Measurements from ENCODE around the gene OMP. TPM values are rescaled to one million over a fixed set of nuclear protein-coding genes. Genes with fewer than 3 reads are reported as not detected.

Gene OMP
- total RNA-seq, 1 donor from 2014 or later, result not detected

DNA sequence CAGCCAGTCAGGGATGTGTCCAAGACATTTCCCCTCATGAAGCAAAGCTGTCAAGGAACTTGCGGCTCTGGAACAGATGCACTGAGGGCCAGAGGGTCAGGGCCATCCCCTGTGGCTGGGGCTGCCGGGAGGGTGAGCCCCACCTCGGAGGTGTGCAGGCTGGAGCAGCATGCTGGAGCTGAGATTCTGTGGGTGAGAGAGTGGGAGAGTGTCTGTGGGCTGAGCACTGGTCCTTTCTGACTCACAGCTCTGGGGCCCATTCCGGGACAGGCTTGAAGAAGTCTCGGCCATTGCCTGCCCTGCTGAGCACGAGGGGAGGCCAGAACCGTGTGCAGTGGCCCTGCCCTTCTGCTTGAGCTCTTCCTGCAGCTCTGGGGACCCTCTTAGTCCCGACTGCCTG, 2.1 kb downstream of the OMP start:
- Mint-ChIP-seq H3K9me3 (ENCODE audit: unreplicated experiment) (no peaks in the 10 kb centered on the region), H3K36me3 (ENCODE audit: unreplicated experiment) (peaks cover 3% of the 10 kb centered on the region), H3K27ac (ENCODE audit: unreplicated experiment) (no peak overlapping the region), H3K4me1 (ENCODE audit: unreplicated experiment) (peaks cover 31% of the 10 kb centered on the region), H3K4me3 (ENCODE audit: unreplicated experiment) (no peak overlapping the region), H3K27me3 (ENCODE audit: unreplicated experiment) (no peaks in the 10 kb centered on the region)
- no peak for DNase-seq (ENCODE audit: extremely low spot score, unreplicated experiment)
- TF ChIP-seq, protein P1, sequence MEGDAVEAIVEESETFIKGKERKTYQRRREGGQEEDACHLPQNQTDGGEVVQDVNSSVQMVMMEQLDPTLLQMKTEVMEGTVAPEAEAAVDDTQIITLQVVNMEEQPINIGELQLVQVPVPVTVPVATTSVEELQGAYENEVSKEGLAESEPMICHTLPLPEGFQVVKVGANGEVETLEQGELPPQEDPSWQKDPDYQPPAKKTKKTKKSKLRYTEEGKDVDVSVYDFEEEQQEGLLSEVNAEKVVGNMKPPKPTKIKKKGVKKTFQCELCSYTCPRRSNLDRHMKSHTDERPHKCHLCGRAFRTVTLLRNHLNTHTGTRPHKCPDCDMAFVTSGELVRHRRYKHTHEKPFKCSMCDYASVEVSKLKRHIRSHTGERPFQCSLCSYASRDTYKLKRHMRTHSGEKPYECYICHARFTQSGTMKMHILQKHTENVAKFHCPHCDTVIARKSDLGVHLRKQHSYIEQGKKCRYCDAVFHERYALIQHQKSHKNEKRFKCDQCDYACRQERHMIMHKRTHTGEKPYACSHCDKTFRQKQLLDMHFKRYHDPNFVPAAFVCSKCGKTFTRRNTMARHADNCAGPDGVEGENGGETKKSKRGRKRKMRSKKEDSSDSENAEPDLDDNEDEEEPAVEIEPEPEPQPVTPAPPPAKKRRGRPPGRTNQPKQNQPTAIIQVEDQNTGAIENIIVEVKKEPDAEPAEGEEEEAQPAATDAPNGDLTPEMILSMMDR (IDR thresholded peaks at IDR 0.05), result no peak

DNA sequence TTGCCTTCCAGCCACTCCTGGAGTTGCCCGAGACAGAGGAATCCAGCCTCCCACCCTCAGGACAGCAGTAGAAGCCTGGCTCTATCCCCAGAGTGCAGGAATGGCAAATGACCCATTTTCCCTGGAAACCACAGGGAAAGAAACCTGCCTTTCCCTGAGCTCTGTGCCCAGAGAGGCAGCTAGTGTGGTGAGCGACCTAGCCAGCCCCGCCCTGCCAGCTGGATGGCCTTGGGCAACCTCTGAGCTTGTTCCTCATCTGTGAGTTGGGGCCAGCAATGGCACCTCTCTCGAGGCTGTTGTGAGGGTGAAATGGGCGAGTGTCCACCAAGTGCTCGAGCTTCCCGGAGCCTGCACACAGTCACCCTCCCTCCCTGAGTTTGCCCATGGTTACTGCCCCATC, 3.7 kb downstream of the OMP start:
- DNase-seq (ENCODE audit: extremely low spot score, unreplicated experiment), result no peak
- H3K36me3 Mint-ChIP-seq (ENCODE audit: unreplicated experiment), result peaks cover 3% of the 10 kb centered on the region
- H3K4me3 Mint-ChIP-seq (ENCODE audit: unreplicated experiment), result no peak overlapping the region
- H3K4me1 Mint-ChIP-seq (ENCODE audit: unreplicated experiment), result peaks cover 35% of the 10 kb centered on the region
- H3K27ac Mint-ChIP-seq (ENCODE audit: unreplicated experiment), result no peak overlapping the region
- H3K27me3 Mint-ChIP-seq (ENCODE audit: unreplicated experiment), result no peaks in the 10 kb centered on the region
- TF ChIP-seq, protein P1 (IDR thresholded peaks at IDR 0.05), result no peak
- no peaks in the 10 kb centered on the region for H3K9me3 Mint-ChIP-seq (ENCODE audit: unreplicated experiment)

DNA sequence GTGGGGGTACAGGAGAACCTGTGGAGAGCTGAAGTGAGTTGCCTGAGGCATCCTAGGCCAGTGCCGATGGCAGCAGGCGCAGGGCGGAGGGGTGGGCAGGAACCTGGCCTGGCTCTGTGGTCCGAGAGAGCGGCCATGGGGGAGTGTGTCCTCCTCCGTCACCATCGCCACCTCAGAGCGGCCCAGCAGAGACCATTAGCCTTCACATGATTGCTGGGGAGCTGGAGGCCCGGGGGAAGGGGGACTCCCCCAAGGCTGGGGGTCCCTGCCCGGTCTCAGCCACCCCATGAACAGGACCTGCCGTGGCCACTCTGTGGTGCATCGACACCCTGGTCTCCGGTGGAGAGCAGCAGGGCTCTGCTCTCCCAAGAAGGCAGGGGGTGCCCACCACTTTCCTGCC, 4.1 kb downstream of the OMP start:
- H3K4me3 Mint-ChIP-seq (ENCODE audit: unreplicated experiment), result no peak overlapping the region
- no peak for DNase-seq (ENCODE audit: extremely low spot score, unreplicated experiment)
- no peaks in the 10 kb centered on the region for H3K27me3 Mint-ChIP-seq (ENCODE audit: unreplicated experiment)
- H3K4me1 Mint-ChIP-seq (ENCODE audit: unreplicated experiment), result peaks cover 35% of the 10 kb centered on the region
- TF ChIP-seq, protein P1 (IDR thresholded peaks at IDR 0.05), result no peak
- peaks cover 3% of the 10 kb centered on the region for H3K36me3 Mint-ChIP-seq (ENCODE audit: unreplicated experiment)
- H3K27ac Mint-ChIP-seq (ENCODE audit: unreplicated experiment), result no peak overlapping the region
- H3K9me3 Mint-ChIP-seq (ENCODE audit: unreplicated experiment), result no peaks in the 10 kb centered on the region

DNA sequence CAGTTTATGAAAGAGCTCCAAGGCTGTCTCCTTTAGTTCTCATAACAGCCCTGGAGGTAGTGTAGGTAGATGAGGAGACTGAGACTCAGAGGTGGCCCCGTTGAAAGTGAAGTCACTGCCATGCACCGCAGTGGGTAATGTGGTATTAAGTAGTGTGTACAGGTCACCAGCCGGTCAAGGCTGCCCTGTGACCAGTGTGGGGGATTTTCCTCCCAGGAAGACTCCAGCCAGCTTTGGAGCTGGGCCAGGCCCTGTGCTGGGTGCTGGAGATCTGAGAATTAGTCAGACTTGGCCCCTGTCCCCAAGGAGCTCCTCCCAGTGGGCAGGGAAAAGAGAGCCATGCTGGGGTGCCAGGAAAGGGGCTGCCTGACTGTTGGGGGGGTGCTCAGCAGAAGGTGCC, 5.3 kb downstream of the OMP start:
- peaks cover 3% of the 10 kb centered on the region for H3K36me3 Mint-ChIP-seq (ENCODE audit: unreplicated experiment)
- no peak overlapping the region for H3K4me3 Mint-ChIP-seq (ENCODE audit: unreplicated experiment)
- H3K4me1 Mint-ChIP-seq (ENCODE audit: unreplicated experiment), result peaks cover 35% of the 10 kb centered on the region
- TF ChIP-seq, protein P1 (IDR thresholded peaks at IDR 0.05), result no peak
- no peak for DNase-seq (ENCODE audit: extremely low spot score, unreplicated experiment)
- no peaks in the 10 kb centered on the region for H3K27me3 Mint-ChIP-seq (ENCODE audit: unreplicated experiment)
- H3K27ac Mint-ChIP-seq (ENCODE audit: unreplicated experiment), result no peak overlapping the region
- H3K9me3 Mint-ChIP-seq (ENCODE audit: unreplicated experiment), result no peaks in the 10 kb centered on the region

DNA sequence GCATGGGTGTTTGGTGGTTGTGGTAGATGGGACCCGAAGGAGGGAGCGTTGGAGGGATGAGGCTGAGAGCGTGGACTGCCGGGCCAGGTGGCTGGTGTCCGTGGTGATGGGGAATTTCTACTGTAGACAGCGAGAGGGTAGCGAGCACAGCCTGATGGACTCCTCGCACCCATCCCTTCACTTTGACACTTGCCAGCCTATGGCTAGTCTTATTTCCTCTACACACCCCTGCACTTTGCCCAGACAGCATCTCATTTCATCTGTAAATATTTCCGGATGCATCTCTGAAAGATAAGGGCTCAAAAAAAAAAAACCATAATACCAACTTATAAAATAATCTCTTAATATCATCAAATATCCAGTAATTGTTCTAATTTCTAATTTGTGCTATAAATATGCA, 5.8 kb downstream of the OMP start:
- TF ChIP-seq, protein P1 (IDR thresholded peaks at IDR 0.05), result no peak
- no peak for DNase-seq (ENCODE audit: extremely low spot score, unreplicated experiment)
- no peaks in the 10 kb centered on the region for H3K27me3 Mint-ChIP-seq (ENCODE audit: unreplicated experiment)
- no peaks in the 10 kb centered on the region for H3K9me3 Mint-ChIP-seq (ENCODE audit: unreplicated experiment)
- no peak overlapping the region for H3K27ac Mint-ChIP-seq (ENCODE audit: unreplicated experiment)
- H3K4me3 Mint-ChIP-seq (ENCODE audit: unreplicated experiment), result no peak overlapping the region
- peaks cover 39% of the 10 kb centered on the region for H3K4me1 Mint-ChIP-seq (ENCODE audit: unreplicated experiment)
- peaks cover under 1% of the 10 kb centered on the region for H3K36me3 Mint-ChIP-seq (ENCODE audit: unreplicated experiment)
